Mesendoderm (in vitro differentiated cells): ENCODE results near the gene CHST11.

Experiments used
- DNase-seq: peaks from one replicate; pipeline ENCODE4 v3.0.0; 2013
- H2AK5ac ChIP-seq: 2 replicates; pipeline ENCODE4 v1.6.1; 2013; ENCODE audit warnings: low read length, inconsistent platforms
- H2BK120ac ChIP-seq: 2 replicates; pipeline ENCODE4 v1.6.1; 2013; ENCODE audit warnings: low read depth, mild to moderate bottlenecking, low read length, moderate library complexity, mixed read lengths
- H2BK15ac ChIP-seq: replicated peaks from 2 replicates; pipeline ENCODE4 v1.6.1; 2013; ENCODE audit warnings: low read depth, mild to moderate bottlenecking, moderate library complexity
- H2BK5ac ChIP-seq: 2 replicates; pipeline ENCODE4 v1.6.1; 2013; ENCODE audit warnings: low read length, inconsistent platforms
- H3K18ac ChIP-seq: 2 replicates; pipeline ENCODE4 v1.6.1; 2013; ENCODE audit warnings: mild to moderate bottlenecking, low read length, mixed read lengths
- H3K23ac ChIP-seq: one replicate; pipeline ENCODE4 v1.6.1; 2013; ENCODE audit warnings: low read length
- H3K27ac ChIP-seq: 2 replicates; pipeline ENCODE4 v1.5.1; 2013; ENCODE audit warnings: low read depth, mild to moderate bottlenecking, inconsistent platforms, low read length, moderate library complexity
- H3K27me3 ChIP-seq: 2 replicates; pipeline ENCODE4 v1.6.1; 2013; ENCODE audit warnings: low read length, control low read depth, mild to moderate bottlenecking, inconsistent platforms; ENCODE audit not compliant: insufficient read depth, poor library complexity
- H3K36me3 ChIP-seq: 2 replicates; pipeline ENCODE4 v1.6.1; 2013; ENCODE audit warnings: low read length, inconsistent platforms; ENCODE audit not compliant: control insufficient read depth, insufficient read depth
- H3K4ac ChIP-seq: one replicate; pipeline ENCODE4 v1.6.1; 2013; ENCODE audit warnings: low read depth, mild to moderate bottlenecking, low read length, moderate library complexity
- H3K4me1 ChIP-seq: 2 replicates; pipeline ENCODE4 v1.6.1; 2013; ENCODE audit warnings: low read depth, low read length, inconsistent platforms; ENCODE audit not compliant: control insufficient read depth
- H3K4me2 ChIP-seq: 2 replicates; pipeline ENCODE4 v1.6.1; 2013; ENCODE audit warnings: low read length
- H3K4me3 ChIP-seq: 2 replicates; pipeline ENCODE4 v1.5.1; 2013; ENCODE audit warnings: mild to moderate bottlenecking, low read length
- H3K56ac ChIP-seq: one replicate; pipeline ENCODE4 v1.6.1; 2013; ENCODE audit warnings: low read length
- H3K79me1 ChIP-seq: 2 replicates; pipeline ENCODE4 v1.6.1; 2013; ENCODE audit warnings: low read length, inconsistent platforms
- H3K79me2 ChIP-seq: 2 replicates; pipeline ENCODE4 v1.6.1; 2013; ENCODE audit warnings: mild to moderate bottlenecking, low read length; ENCODE audit not compliant: control insufficient read depth, insufficient read depth
- H3K9ac ChIP-seq: 2 replicates; pipeline ENCODE4 v1.6.1; 2013; ENCODE audit warnings: low read length, inconsistent platforms
- H4K5ac ChIP-seq: one replicate; pipeline ENCODE4 v1.6.1; 2013; ENCODE audit warnings: low read length
- H4K8ac ChIP-seq: one replicate; pipeline ENCODE4 v1.6.1; 2013; ENCODE audit warnings: low read depth, mild to moderate bottlenecking, control low read depth, low read length, moderate library complexity
- WGBS: extraction: QIAGEN DNeasy Blood & Tissue Kit; methylation state at CpG from one replicate; pipeline ENCODE4 v1.1.7; 2013; ENCODE audit warnings: low lambda C conversion rate, missing lambda C conversion rate; ENCODE audit not compliant: insufficient coverage; ENCODE audit errors: extremely low coverage; 5-methylcytosine and 5-hydroxymethylcytosine counted together

Gene CHST11

GRCh38 chr12:104657726-104658484 lies 201.2 kb downstream of the CHST11 start:
- H3K27me3 ChIP-seq = no peaks in the 10 kb centered on the region
- no peak overlapping the region for H3K4me2 ChIP-seq
- no CpG with 5 or more reads among the region's 13 CpGs for WGBS
- no peak overlapping the region for H3K27ac ChIP-seq
- no peaks in the 10 kb centered on the region for H3K79me2 ChIP-seq
- H3K4me3 ChIP-seq = no peak overlapping the region
- H3K56ac ChIP-seq = no peak overlapping the region
- H3K23ac ChIP-seq = no peak overlapping the region
- H4K5ac ChIP-seq = no peak overlapping the region
- H3K79me1 ChIP-seq = no peaks in the 10 kb centered on the region
- no peak overlapping the region for H3K9ac ChIP-seq
- peaks cover 16% of the 10 kb centered on the region for H3K4me1 ChIP-seq
- no peak overlapping the region for H2AK5ac ChIP-seq
- no peak overlapping the region for H2BK5ac ChIP-seq
- no peak overlapping the region for H4K8ac ChIP-seq
- no peak overlapping the region for H3K4ac ChIP-seq
- no peak overlapping the region for H2BK15ac ChIP-seq
- DNase-seq = no peak
- no peaks in the 10 kb centered on the region for H3K36me3 ChIP-seq
- no peak overlapping the region for H2BK120ac ChIP-seq
- H3K18ac ChIP-seq = no peak overlapping the region

- no peaks in the 10 kb centered on the region for H3K36me3 ChIP-seq
- H2BK15ac ChIP-seq = no peak overlapping the region
- WGBS = no CpG with 5 or more reads among the region's 5 CpGs
- H3K4me1 ChIP-seq = peaks cover 16% of the 10 kb centered on the region
- H3K79me2 ChIP-seq = no peaks in the 10 kb centered on the region
- no peak overlapping the region for H3K9ac ChIP-seq
- H3K23ac ChIP-seq = no peak overlapping the region
- H3K18ac ChIP-seq = no peak overlapping the region
- no peak overlapping the region for H2BK120ac ChIP-seq
- H2BK5ac ChIP-seq = no peak overlapping the region
- no peak overlapping the region for H4K5ac ChIP-seq
- H2AK5ac ChIP-seq = no peak overlapping the region
- H3K4me3 ChIP-seq = no peak overlapping the region
- H3K56ac ChIP-seq = no peak overlapping the region
- DNase-seq = no peak
- no peak overlapping the region for H4K8ac ChIP-seq
- H3K79me1 ChIP-seq = no peaks in the 10 kb centered on the region
- H3K27me3 ChIP-seq = no peaks in the 10 kb centered on the region
- H3K4ac ChIP-seq = no peak overlapping the region
- no peak overlapping the region for H3K27ac ChIP-seq
- no peak overlapping the region for H3K4me2 ChIP-seq
These were observed 202.3 kb downstream of the CHST11 start for GRCh38 chr12:104659058-104659457.

GRCh38 chr12:104662203-104662602 lies 205.5 kb downstream of the CHST11 start:
- H3K27ac ChIP-seq = no peak overlapping the region
- H2AK5ac ChIP-seq = no peak overlapping the region
- no peak for DNase-seq
- H3K36me3 ChIP-seq = no peaks in the 10 kb centered on the region
- no peak overlapping the region for H3K56ac ChIP-seq
- H3K9ac ChIP-seq = no peak overlapping the region
- H3K79me2 ChIP-seq = no peaks in the 10 kb centered on the region
- H2BK15ac ChIP-seq = no peak overlapping the region
- no peaks in the 10 kb centered on the region for H3K27me3 ChIP-seq
- H3K23ac ChIP-seq = no peak overlapping the region
- no CpG with 5 or more reads among the region's 6 CpGs for WGBS
- H2BK5ac ChIP-seq = no peak overlapping the region
- no peaks in the 10 kb centered on the region for H3K79me1 ChIP-seq
- no peak overlapping the region for H3K4me3 ChIP-seq
- no peak overlapping the region for H4K5ac ChIP-seq
- H3K4ac ChIP-seq = no peak overlapping the region
- H3K4me2 ChIP-seq = no peak overlapping the region
- no peaks in the 10 kb centered on the region for H3K4me1 ChIP-seq
- H3K18ac ChIP-seq = no peak overlapping the region
- H2BK120ac ChIP-seq = no peak overlapping the region
- H4K8ac ChIP-seq = no peak overlapping the region

DNA sequence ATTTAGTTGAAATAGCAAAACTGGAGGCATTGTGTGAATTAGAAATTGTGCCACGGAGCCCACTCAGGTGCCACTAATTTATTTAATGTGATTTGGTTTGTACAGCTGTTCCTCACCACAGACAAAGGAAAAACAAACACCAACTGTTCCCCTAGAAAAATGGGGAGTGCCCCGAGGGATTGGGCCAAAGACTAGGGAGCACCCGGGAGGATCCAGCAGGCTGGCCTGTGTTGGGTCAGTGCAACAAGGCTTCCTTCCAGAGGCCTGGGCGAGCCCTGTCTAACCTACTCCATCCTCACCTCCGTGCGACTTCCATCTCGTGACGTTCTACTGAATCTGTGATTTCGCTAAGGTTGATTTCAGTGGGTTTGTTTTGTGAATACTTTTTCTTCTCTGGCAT lies 206.2 kb downstream of the CHST11 start:
- H3K4me3 ChIP-seq = no peak overlapping the region
- H2BK120ac ChIP-seq = no peak overlapping the region
- H3K9ac ChIP-seq = no peak overlapping the region
- no peaks in the 10 kb centered on the region for H3K4me1 ChIP-seq
- no peak overlapping the region for H2AK5ac ChIP-seq
- H2BK15ac ChIP-seq = no peak overlapping the region
- no peak overlapping the region for H4K8ac ChIP-seq
- no peak overlapping the region for H3K27ac ChIP-seq
- no CpG with 5 or more reads among the region's 9 CpGs for WGBS
- H3K4ac ChIP-seq = no peak overlapping the region
- no peaks in the 10 kb centered on the region for H3K79me1 ChIP-seq
- no peak overlapping the region for H4K5ac ChIP-seq
- no peak overlapping the region for H3K23ac ChIP-seq
- H3K18ac ChIP-seq = no peak overlapping the region
- no peak overlapping the region for H3K56ac ChIP-seq
- no peaks in the 10 kb centered on the region for H3K36me3 ChIP-seq
- H3K79me2 ChIP-seq = no peaks in the 10 kb centered on the region
- no peaks in the 10 kb centered on the region for H3K27me3 ChIP-seq
- H3K4me2 ChIP-seq = no peak overlapping the region
- no peak overlapping the region for H2BK5ac ChIP-seq
- no peak for DNase-seq

DNA sequence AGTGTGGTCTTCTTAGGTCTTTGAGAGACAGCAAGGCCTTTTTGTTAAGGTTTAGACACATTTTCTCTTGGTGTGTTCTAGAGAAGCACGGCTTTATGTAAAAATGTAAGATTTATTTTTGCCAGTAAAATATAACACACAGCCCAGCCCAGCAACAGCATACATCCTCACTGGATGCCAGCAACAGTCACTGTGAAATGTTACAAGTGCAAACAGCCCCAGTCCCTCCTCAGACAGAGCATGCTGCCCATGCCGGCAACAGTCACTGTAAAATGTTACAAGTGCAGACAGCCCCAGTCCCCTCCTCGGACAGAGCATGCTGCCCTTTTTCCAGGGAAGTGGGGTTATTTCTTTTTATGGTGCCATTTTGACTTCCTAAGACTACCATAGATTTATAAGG lies 207.6 kb downstream of the CHST11 start:
- Histone ChIP-seq H4K5ac (no peak overlapping the region), H3K9ac (no peak overlapping the region), H3K23ac (no peak overlapping the region), H2BK5ac (no peak overlapping the region), H3K27me3 (no peaks in the 10 kb centered on the region), H3K79me1 (no peaks in the 10 kb centered on the region), H3K4me3 (no peak overlapping the region), H2BK120ac (no peak overlapping the region), H2BK15ac (no peak overlapping the region), H2AK5ac (no peak overlapping the region), H3K79me2 (no peaks in the 10 kb centered on the region), H3K56ac (no peak overlapping the region), H3K4me2 (no peak overlapping the region), H3K4me1 (no peaks in the 10 kb centered on the region), H3K4ac (no peak overlapping the region), H4K8ac (no peak overlapping the region), H3K18ac (no peak overlapping the region), H3K36me3 (no peaks in the 10 kb centered on the region), H3K27ac (no peak overlapping the region)
- DNase-seq = no peak
- no CpG with 5 or more reads among the region's 3 CpGs for WGBS

DNA sequence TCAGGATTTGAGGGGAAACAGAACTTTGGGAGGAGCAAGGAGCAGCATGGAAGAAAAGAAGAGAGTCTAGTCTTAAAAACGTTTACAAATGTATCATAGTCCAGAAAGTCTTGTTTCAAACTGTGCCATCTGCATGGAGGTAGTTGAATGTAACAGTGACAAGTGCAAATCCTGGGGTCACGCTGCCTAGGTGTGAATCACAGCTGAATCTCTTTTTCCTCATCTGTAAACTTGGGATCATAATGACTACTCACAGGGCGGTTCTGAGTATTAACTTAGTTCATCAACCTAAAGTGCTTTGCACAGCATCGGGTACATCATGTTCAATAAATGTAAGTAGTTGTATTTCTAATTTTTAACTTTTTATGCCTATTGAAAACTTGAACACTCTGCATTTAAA lies 208.5 kb downstream of the CHST11 start:
- Histone ChIP-seq H3K27me3 (no peaks in the 10 kb centered on the region), H3K9ac (no peak overlapping the region), H3K27ac (no peak overlapping the region), H3K56ac (no peak overlapping the region), H4K8ac (no peak overlapping the region), H4K5ac (no peak overlapping the region), H3K18ac (no peak overlapping the region), H3K36me3 (no peaks in the 10 kb centered on the region), H3K4ac (no peak overlapping the region), H2BK120ac (no peak overlapping the region), H3K79me1 (no peaks in the 10 kb centered on the region), H2BK15ac (no peak overlapping the region), H3K4me1 (peaks cover 2% of the 10 kb centered on the region), H2BK5ac (no peak overlapping the region), H3K23ac (no peak overlapping the region), H3K79me2 (no peaks in the 10 kb centered on the region), H3K4me2 (no peak overlapping the region), H3K4me3 (no peak overlapping the region), H2AK5ac (no peak overlapping the region)
- DNase-seq = no peak
- no CpG with 5 or more reads among the region's 4 CpGs for WGBS
